ENCODE measurements around the gene MIX23.

The MIX23 gene

DNA sequence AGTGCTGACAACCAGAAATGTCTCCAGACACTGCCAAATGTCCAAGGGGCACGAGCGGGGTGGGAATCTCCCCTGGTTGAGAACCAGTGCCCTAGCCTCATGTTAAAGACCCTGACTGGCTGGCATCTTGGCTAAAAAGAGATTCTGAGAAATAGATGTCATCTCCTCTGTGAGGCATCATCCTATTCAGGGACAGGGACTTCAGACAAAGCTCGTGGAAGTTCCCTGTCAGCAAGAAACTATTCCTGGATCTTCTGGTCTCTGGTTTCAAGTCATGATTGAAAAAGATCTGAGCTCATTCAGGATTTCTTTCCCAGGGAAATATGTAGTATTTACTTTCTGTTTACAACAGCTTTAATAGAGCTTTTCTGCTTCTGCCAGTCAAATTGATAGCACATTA is 22.0 kb upstream of the MIX23 start:
- H3K4me1 Mint-ChIP-seq (ENCODE audit: low read depth) = peaks cover 23% of the 10 kb centered on the region
- DNase-seq = no peak
- no peak overlapping the region for H3K4me3 Mint-ChIP-seq
- H3K36me3 Mint-ChIP-seq (ENCODE audit: low read depth) = peaks cover 79% of the 10 kb centered on the region
- H3K27ac Mint-ChIP-seq = peak overlapping the region; percentile 76
- no peaks in the 10 kb centered on the region for H3K27me3 Mint-ChIP-seq
- no peaks in the 10 kb centered on the region for H3K9me3 Mint-ChIP-seq

DNA sequence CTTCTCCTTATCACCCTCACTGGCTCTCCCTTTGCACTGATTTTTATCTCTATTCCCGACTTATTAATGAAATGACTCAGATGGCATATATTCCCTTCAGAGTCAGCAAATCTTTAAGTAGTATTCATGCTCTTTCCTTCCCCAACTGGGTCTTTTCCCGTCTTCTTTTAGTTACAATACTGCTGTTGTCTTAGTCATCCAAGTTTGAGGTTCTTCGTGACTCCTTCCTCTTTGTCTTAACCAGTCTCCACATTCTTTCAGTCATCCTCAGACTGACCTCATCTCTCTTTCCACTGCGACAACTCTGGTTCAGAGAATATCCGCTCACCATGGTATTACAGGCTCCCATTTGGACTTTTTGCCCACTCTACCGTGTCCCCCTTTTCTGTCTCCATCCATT is 20.5 kb upstream of the MIX23 start:
- H3K36me3 Mint-ChIP-seq (ENCODE audit: low read depth) = peaks cover 71% of the 10 kb centered on the region

DNA sequence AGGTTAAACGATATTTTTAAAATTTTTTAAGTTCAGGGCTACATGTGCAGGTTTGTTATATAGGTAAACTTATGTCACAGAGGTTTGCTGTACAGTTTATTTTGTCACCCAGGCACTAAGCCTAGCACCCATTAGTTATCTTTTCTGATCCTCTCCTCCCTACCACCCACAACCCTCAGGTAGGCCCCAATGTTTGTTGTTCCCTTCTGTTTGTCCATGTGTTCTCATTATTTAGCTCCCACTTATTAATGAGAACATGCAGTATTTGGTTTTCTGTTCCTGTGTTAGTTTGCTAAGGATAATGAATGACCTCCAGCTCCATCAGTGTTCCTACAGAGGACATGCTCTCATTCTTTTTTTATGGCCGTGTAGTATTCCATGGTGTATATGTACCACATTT is 15.9 kb upstream of the MIX23 start:
- peaks cover 51% of the 10 kb centered on the region for H3K36me3 Mint-ChIP-seq (ENCODE audit: low read depth)
- DNase-seq = no peak
- H3K27me3 Mint-ChIP-seq = no peaks in the 10 kb centered on the region
- peaks cover 39% of the 10 kb centered on the region for H3K4me1 Mint-ChIP-seq (ENCODE audit: low read depth)
- no peak overlapping the region for H3K4me3 Mint-ChIP-seq
- no peaks in the 10 kb centered on the region for H3K9me3 Mint-ChIP-seq
- no peak overlapping the region for H3K27ac Mint-ChIP-seq

More for the DNA sequence above, 20.5 kb upstream of the MIX23 start:
- Mint-ChIP-seq H3K4me3 (no peak overlapping the region), H3K27me3 (no peaks in the 10 kb centered on the region), H3K9me3 (no peaks in the 10 kb centered on the region), H3K4me1 (ENCODE audit: low read depth) (peaks cover 21% of the 10 kb centered on the region), H3K27ac (peak overlapping the region; percentile 15)
- DNase-seq = no peak

DNA sequence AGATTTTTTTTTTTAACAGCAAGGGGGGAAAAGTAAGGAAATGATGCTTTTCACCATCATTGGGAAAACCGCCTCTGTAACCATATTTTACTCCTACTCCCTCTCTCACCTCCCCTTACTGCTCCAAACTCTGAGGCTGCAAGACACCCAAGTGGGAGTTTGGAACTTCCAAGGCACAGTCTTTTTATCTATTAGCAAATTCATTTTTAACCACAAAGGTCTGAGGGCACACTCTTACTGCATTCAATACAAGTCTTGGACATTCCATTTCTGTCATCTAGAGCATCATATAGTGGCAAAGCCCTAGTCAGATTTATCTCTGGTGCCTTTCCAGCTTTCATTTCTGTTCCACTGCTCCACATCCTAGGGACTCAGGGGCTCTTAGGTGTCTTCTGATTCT is 14.2 kb upstream of the MIX23 start:
- Mint-ChIP-seq H3K36me3 (ENCODE audit: low read depth) (peaks cover 45% of the 10 kb centered on the region), H3K9me3 (no peaks in the 10 kb centered on the region), H3K4me3 (no peak overlapping the region), H3K4me1 (ENCODE audit: low read depth) (peaks cover 37% of the 10 kb centered on the region), H3K27ac (peak overlapping the region; percentile 55), H3K27me3 (no peaks in the 10 kb centered on the region)
- DNase-seq = no peak

DNA sequence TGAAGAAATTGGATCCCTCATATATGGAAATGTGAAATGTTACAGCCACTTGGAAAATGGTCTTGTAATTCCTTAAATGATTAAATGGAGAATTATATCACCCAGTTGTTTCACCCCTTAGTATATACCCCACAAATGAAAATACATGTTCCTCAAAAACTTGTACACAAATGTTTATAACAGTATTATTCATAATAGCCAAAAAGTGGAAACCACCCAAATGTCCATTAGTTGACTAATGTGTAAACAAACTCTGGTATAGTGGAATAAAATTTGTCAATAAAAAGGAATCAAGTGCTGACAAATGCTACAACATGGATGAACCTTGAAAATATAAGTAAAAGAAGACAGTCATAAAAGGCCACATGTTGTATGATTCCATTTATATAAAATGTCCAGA is 13.5 kb upstream of the MIX23 start:
- no peak for DNase-seq
- H3K9me3 Mint-ChIP-seq = no peaks in the 10 kb centered on the region
- H3K4me1 Mint-ChIP-seq (ENCODE audit: low read depth) = peaks cover 37% of the 10 kb centered on the region
- H3K4me3 Mint-ChIP-seq = no peak overlapping the region
- H3K27me3 Mint-ChIP-seq = no peaks in the 10 kb centered on the region
- H3K36me3 Mint-ChIP-seq (ENCODE audit: low read depth) = peaks cover 45% of the 10 kb centered on the region
- peak overlapping the region; percentile 6 for H3K27ac Mint-ChIP-seq

DNA sequence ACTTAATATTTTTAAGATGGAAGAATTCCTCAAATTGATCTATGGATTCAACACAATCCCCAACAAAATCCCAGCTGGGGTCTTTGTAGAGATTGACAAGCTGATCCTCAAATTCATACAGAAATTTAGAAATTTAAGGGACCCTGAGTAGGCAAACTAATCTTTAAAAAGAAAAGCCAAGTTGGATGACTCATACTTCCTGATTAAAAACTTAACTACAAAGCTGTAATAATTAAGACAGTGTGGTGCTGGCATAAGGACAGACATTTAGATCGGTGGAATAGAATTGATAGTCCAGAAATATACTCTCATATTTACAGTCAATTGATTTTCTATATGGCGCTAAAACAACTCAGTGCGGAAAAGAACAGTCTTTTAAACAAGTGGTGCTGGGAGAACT is 12.6 kb upstream of the MIX23 start:
- DNase-seq = no peak
- no peaks in the 10 kb centered on the region for H3K9me3 Mint-ChIP-seq
- H3K4me3 Mint-ChIP-seq = no peak overlapping the region
- H3K27me3 Mint-ChIP-seq = no peaks in the 10 kb centered on the region
- no peak overlapping the region for H3K27ac Mint-ChIP-seq
- H3K4me1 Mint-ChIP-seq (ENCODE audit: low read depth) = peaks cover 35% of the 10 kb centered on the region
- peaks cover 43% of the 10 kb centered on the region for H3K36me3 Mint-ChIP-seq (ENCODE audit: low read depth)

DNA sequence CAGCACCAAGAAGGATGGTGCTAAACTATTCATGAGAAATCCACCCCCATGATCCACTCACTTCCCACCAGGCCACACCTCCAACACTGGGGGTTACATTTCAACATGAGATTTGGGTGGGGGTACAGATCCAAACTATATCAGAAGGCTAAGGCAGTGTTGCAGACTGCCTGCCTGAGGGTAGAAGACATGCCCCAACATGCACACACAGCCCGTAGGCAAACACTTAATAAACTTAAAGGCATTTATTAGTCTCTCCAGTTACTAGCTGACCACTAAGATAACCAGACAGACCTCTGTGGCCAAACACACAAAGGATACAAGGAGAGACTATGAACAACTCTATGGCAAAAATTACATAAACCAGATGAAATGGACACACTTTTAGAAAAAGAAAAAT is 11.1 kb upstream of the MIX23 start:
- peak overlapping the region; percentile 7 for H3K27ac Mint-ChIP-seq
- no peaks in the 10 kb centered on the region for H3K27me3 Mint-ChIP-seq
- peaks cover 36% of the 10 kb centered on the region for H3K36me3 Mint-ChIP-seq (ENCODE audit: low read depth)

DNA sequence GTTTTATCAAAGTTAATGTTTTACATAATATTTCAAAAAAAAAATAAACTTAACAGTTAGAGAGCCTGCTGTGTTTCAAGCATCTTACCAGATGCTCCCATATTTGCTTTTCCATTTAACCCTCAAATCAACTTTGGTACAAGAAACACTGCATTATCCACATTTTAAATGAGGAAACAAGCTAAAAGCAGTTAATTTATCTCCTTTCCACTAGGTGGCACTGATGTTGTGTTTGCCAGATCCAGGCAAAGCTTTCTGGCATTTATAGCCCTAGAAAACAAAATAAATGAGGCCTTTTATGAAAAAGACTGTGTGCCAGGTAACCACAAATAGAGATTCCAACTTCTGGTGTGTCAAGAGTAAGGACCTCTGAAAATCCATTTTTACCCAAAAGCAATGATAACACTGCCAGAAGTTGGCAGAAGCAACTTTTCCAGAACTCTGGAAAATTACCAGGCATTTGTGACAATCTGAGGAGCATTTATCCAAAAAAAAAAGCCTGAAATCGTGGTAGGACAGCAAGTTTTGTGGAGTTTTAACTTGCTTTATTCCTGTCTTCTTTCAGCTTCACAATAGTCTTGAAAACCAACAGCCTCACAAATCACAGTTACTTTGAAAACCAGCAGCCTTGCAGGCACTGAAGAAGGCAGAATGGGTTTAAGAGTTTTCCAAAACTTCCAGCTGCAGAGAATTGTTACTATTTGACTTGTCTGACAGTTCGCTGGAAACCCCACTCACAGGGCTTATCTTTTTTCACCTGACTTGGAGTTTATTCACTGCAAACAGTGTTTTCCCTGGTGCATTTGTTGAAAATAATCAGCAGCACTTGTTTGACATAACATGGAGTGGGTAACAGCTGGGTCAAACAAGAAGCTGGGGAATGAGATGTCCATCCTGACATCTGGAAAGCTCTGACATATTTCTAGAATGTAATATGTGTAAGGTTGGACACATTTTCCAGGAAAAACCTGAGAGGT is 10.1 kb upstream of the MIX23 start:
- peaks cover 38% of the 10 kb centered on the region for H3K36me3 Mint-ChIP-seq (ENCODE audit: low read depth)
- no peak overlapping the region for H3K27ac Mint-ChIP-seq
- H3K4me3 Mint-ChIP-seq = no peak overlapping the region
- no peaks in the 10 kb centered on the region for H3K9me3 Mint-ChIP-seq
- DNase-seq = no peak
- H3K27me3 Mint-ChIP-seq = no peaks in the 10 kb centered on the region
- peaks cover 41% of the 10 kb centered on the region for H3K4me1 Mint-ChIP-seq (ENCODE audit: low read depth)

More for the DNA sequence above, 11.1 kb upstream of the MIX23 start:
- no peak for DNase-seq
- no peaks in the 10 kb centered on the region for H3K9me3 Mint-ChIP-seq
- H3K4me3 Mint-ChIP-seq = no peak overlapping the region
- peaks cover 37% of the 10 kb centered on the region for H3K4me1 Mint-ChIP-seq (ENCODE audit: low read depth)

DNA sequence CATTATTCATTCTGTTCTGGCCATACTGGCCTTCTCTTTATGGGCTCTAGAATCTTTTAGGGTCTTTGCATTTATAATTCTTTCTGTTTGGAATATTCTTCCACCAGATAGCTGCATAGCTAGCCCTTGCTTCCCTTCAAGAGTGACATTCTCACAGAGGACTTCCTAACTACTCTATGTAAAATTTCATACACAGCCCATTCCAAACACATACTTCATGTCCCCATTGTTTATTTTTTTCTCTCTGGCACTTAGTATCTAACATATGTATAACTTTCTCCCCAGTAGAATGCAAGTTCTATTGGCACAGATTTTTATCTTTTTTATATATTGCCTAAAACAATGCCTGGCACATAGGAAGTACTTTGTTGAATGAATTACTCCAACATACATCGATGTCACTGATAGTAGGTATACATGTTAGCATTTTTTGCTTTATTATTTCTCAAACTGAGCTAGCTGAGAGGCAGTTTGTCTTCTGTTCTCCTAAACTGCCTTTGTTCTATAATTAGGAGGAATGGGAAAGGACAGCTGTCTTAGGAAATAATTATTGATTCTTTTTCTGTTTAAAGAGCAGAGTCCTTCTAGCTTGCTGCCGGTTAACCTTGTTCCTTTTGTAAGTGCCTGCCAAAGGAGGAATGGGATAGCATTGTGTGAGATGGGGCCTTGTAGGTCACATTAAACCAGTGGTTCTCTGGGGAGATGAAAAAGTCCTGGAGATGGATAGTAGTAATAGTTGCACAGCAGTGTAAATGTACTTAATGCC is 8.8 kb upstream of the MIX23 start:
- H3K4me1 Mint-ChIP-seq (ENCODE audit: low read depth) = peaks cover 43% of the 10 kb centered on the region
- H3K27ac Mint-ChIP-seq = no peak overlapping the region
- H3K4me3 Mint-ChIP-seq = no peak overlapping the region
- H3K36me3 Mint-ChIP-seq (ENCODE audit: low read depth) = peaks cover 41% of the 10 kb centered on the region
- H3K9me3 Mint-ChIP-seq = no peaks in the 10 kb centered on the region
- H3K27me3 Mint-ChIP-seq = no peaks in the 10 kb centered on the region
- DNase-seq = no peak

DNA sequence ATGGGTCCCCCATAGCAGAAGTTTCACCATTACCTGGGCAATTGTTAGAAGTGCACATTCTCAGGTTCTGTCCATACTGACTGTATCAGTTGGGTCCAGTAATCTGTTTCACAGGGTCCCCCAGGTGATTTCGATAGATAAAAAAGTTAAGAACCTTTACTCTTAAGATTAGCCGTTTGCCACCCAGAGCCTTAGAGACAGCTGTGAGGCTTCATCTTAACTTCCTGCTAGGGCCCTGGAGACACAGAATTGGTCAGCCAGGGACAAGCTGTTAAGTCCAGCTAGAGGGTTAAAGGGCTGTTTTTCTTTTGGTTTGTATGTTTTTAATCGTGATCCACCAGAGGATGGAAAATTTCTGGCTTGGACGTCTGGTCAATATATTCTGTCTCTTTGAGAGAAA is 7.6 kb upstream of the MIX23 start:
- no peaks in the 10 kb centered on the region for H3K9me3 Mint-ChIP-seq
- H3K27me3 Mint-ChIP-seq = no peaks in the 10 kb centered on the region
- H3K36me3 Mint-ChIP-seq (ENCODE audit: low read depth) = peaks cover 48% of the 10 kb centered on the region
- no peak for DNase-seq
- no peak overlapping the region for H3K4me3 Mint-ChIP-seq
- peaks cover 42% of the 10 kb centered on the region for H3K4me1 Mint-ChIP-seq (ENCODE audit: low read depth)
- H3K27ac Mint-ChIP-seq = no peak overlapping the region

DNA sequence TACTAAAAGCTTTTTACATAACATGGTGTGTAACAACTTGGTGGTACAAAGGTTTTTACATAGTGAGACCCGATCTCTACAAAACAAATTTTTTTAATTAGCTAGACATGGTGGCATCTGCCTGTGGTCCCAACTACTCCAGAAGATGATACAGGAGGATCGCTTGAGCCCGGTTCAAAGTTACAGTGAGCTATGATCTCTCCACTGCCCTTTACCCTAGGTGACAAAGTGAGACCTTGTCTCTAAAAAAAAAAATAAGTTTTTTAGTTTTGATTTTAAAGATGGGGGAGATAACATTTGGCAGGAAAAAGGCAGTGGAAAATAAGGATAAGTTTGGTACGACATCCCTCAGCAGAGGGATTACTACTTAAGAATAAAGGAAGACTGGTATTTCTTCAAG is 6.9 kb upstream of the MIX23 start:
- Mint-ChIP-seq H3K9me3 (no peaks in the 10 kb centered on the region), H3K27me3 (no peaks in the 10 kb centered on the region), H3K4me1 (ENCODE audit: low read depth) (peaks cover 39% of the 10 kb centered on the region), H3K4me3 (no peak overlapping the region), H3K27ac (peak overlapping the region; percentile 35), H3K36me3 (ENCODE audit: low read depth) (peaks cover 46% of the 10 kb centered on the region)
- DNase-seq = no peak

DNA sequence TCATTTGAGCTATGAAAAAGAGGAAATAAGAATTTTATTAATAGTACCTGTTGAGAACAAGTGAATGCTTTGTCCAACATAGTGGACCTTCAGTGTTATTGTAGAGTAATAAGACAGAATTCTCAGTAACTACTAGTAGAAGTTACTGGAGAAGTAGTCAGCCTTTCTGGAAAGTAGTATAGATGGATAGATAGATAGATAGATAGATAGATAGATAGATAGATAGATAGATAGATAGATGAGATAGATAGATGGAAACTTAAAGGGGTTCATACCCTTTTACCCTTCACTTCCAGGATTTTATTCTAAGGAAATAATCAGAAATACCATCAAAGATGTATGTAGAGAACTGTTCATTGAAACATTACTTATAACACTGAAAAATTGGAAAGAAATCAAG is 6.2 kb upstream of the MIX23 start:
- Mint-ChIP-seq H3K9me3 (no peaks in the 10 kb centered on the region), H3K4me3 (no peak overlapping the region), H3K27ac (no peak overlapping the region), H3K27me3 (no peaks in the 10 kb centered on the region), H3K4me1 (ENCODE audit: low read depth) (peaks cover 42% of the 10 kb centered on the region), H3K36me3 (ENCODE audit: low read depth) (peaks cover 45% of the 10 kb centered on the region)
- no peak for DNase-seq

DNA sequence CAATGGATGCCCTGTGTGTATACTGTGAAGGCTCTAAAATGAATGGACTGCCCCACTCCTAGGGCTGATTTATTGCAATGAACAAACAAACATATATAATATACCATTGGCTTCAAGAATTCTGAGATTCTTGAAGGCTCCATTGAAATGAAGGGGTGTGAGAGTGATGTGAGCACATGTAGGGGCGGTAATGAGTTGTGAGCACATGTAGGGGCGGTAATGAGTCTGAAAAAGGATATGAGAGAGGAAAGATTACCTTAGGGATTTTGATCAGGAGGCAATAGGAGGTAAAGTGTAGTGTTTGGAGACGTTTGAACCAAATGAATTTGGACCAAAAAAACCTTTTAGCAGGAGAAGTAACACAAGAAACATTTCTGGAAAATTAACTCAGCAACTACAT is 4.7 kb upstream of the MIX23 start:
- H3K4me3 Mint-ChIP-seq = no peak overlapping the region
- H3K27ac Mint-ChIP-seq = no peak overlapping the region
- no peak for DNase-seq
- no peaks in the 10 kb centered on the region for H3K9me3 Mint-ChIP-seq
- H3K4me1 Mint-ChIP-seq (ENCODE audit: low read depth) = peaks cover 41% of the 10 kb centered on the region
- peaks cover 45% of the 10 kb centered on the region for H3K36me3 Mint-ChIP-seq (ENCODE audit: low read depth)
- H3K27me3 Mint-ChIP-seq = no peaks in the 10 kb centered on the region

DNA sequence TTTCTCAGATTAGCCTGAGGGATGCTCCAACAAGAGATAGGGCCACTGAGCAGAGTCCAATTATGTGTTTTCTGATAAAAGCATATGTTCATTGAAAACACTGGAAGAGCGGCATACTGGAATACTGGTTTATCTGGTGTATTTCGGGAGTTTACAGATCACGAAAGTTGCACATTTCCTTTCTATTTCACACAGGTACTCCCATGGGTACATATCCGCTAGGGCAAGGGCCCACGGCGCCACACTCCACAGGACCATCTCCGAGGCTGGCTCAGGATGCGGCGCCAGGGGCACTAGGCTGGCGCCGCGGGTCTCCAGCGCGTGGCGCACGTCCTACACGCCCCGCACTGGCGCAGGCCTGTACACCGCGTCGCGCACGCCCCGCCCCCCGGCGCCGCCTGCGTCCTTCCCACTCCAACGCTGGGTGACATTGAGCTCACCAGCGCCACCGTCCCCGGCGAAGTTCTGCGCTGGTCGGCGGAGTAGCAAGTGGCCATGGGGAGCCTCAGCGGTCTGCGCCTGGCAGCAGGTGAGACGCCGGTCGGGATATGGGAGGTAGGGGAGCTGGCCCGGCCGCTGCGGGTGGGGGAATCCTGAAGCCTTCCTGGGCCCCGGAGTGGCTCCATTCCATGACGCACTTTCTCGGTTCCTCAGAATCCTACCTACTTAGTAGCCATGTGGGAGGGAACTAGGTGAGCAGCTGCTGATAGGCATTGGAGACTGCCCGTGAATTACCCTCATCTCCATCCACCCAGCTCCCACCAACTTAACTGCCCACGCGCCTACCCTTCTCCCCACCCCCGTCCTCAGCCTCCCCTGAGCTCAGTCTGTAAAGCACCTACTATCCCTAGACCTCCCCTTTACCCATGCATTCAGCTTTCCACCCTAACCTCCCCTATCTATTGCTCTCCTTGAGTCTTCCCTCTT is 1.0 kb upstream of the MIX23 start, which contains the start of gene FAM162A:
Gene FAM162A (plus strand): TSS at position 412 of the 927 bp plus-strand sequence. CDS start 84 bp downstream, at position 496.
- Mint-ChIP-seq H3K36me3 (ENCODE audit: low read depth) (peaks cover 69% of the 10 kb centered on the region), H3K4me1 (ENCODE audit: low read depth) (peaks cover 68% of the 10 kb centered on the region), H3K9me3 (no peaks in the 10 kb centered on the region), H3K4me3 (peak within 1 kb of the TSS; percentile 96), H3K27me3 (no peaks in the 10 kb centered on the region), H3K27ac (peak within 1 kb of the TSS; percentile 98)
- peak; percentile 96 for DNase-seq

Measured in activated T-cell treated with anti-CD3 and anti-CD28 coated beads, Interleukin-2, amount 50 U/mL, for 24 hours (primary cell).